IMR-90 (cell line): ENCODE measurements around the gene PLIN5. TPM values are rescaled to one million over a fixed set of nuclear protein-coding genes. Genes with fewer than 3 reads are reported as not detected.

Experiments used
- ATAC-seq: fragments of 200-7000 bp; cut with Tn5 transposase; 2 replicates; pipeline ENCODE4 v1.9.1; 2020; ENCODE audit warnings: low read depth, mild to moderate bottlenecking, moderate library complexity
- BruUV-seq: library from RNA; stranded (reverse); fragments of 400-500 nt; replicated peaks from 2 replicates; lab custom pipeline; 2021; lab: Mats Ljungman, UMichigan
- CTCF ChIA-PET: fragments of 300-600 bp; formaldehyde crosslinking; extraction: SDS; loops from one replicate; lab custom pipeline; 2021; ENCODE audit warnings: antibody characterized with exemption; lab: Yijun Ruan, JAX
- POLR2A ChIA-PET: fragments of 300-600 bp; sonication (Branson Sonifier 250); formaldehyde crosslinking; loops from one replicate; lab custom pipeline; 2022; ENCODE audit warnings: antibody characterized with exemption; ENCODE audit not compliant: unreplicated experiment; lab: Charles Lee
- DNase-seq: peaks from one replicate; pipeline ENCODE4 v3.0.0; 2013
- H2AFZ ChIP-seq: replicated peaks from 2 replicates; pipeline ENCODE3; 2013; ENCODE audit warnings: low read length, mild to moderate bottlenecking; ENCODE audit not compliant: poor library complexity
- H2AK5ac ChIP-seq: 2 replicates; pipeline ENCODE4 v1.6.1; 2013; ENCODE audit warnings: low read depth, low read length, inconsistent platforms
- H2AK9ac ChIP-seq: replicated peaks from 2 replicates; pipeline ENCODE3; 2013; ENCODE audit warnings: mild to moderate bottlenecking, low read depth, low read length, moderate library complexity; ENCODE audit not compliant: poor library complexity
- H2BK120ac ChIP-seq: 2 replicates; pipeline ENCODE4 v1.6.1; 2013; ENCODE audit warnings: low read depth, low read length, inconsistent platforms
- H2BK15ac ChIP-seq: 3 replicates; pipeline ENCODE4 v1.6.1; 2013; ENCODE audit warnings: low read depth, low read length, inconsistent platforms
- H2BK20ac ChIP-seq: 2 replicates; pipeline ENCODE4 v1.6.1; 2013; ENCODE audit warnings: low read depth, mild to moderate bottlenecking, inconsistent platforms, low read length, moderate library complexity
- H2BK5ac ChIP-seq: 2 replicates; pipeline ENCODE4 v1.6.1; 2013; ENCODE audit warnings: mild to moderate bottlenecking, low read depth, low read length, inconsistent platforms; ENCODE audit not compliant: poor library complexity, severe bottlenecking
- H3K14ac ChIP-seq: replicated peaks from 2 replicates; pipeline ENCODE4 v1.6.1; 2013; ENCODE audit warnings: low read depth, low read length, inconsistent platforms
- H3K18ac ChIP-seq: 2 replicates; pipeline ENCODE4 v1.6.1; 2013; ENCODE audit warnings: low read depth, low read length, control low read depth
- H3K23ac ChIP-seq: 2 replicates; pipeline ENCODE4 v1.6.1; 2013; ENCODE audit warnings: low read depth, low read length, inconsistent platforms
- H3K27ac ChIP-seq: 2 replicates; pipeline ENCODE4 v1.5.1; 2013; ENCODE audit warnings: mild to moderate bottlenecking, control low read depth, low read length; ENCODE audit not compliant: insufficient read depth
- H3K27me3 ChIP-seq: 2 replicates; pipeline ENCODE4 v1.6.1; 2013; ENCODE audit warnings: low read length; ENCODE audit not compliant: control insufficient read depth, insufficient read depth
- H3K36me3 ChIP-seq: 2 replicates; pipeline ENCODE4 v1.6.1; 2013; ENCODE audit warnings: low read length, mixed read lengths; ENCODE audit not compliant: control insufficient read depth, insufficient read depth
- H3K4ac ChIP-seq: 2 replicates; pipeline ENCODE4 v1.6.1; 2013; ENCODE audit warnings: low read depth, low read length, inconsistent platforms
- H3K4me1 ChIP-seq: 2 replicates; pipeline ENCODE4 v1.6.1; 2013; ENCODE audit warnings: low read length, mixed read lengths; ENCODE audit not compliant: control insufficient read depth, insufficient read depth
- H3K4me2 ChIP-seq: 2 replicates; pipeline ENCODE4 v1.6.1; 2013; ENCODE audit warnings: low read depth, mild to moderate bottlenecking, control low read depth, low read length, moderate library complexity
- H3K4me3 ChIP-seq: 2 replicates; pipeline ENCODE4 v1.5.1; 2013; ENCODE audit warnings: low read depth, mild to moderate bottlenecking, control low read depth, low read length, moderate library complexity; ENCODE audit not compliant: insufficient read depth
- H3K56ac ChIP-seq: 2 replicates; pipeline ENCODE4 v1.6.1; 2013; ENCODE audit warnings: low read length, inconsistent platforms; ENCODE audit not compliant: insufficient read depth; ENCODE audit errors: extremely low read depth
- H3K79me1 ChIP-seq, 2 experiments: 2 replicates each; pipeline ENCODE4 v1.6.1; 2013; ENCODE audit warnings: low read length in 2 of 2, inconsistent platforms in 1 of 2, low read depth in 1 of 2
- H3K9ac ChIP-seq: 2 replicates; pipeline ENCODE4 v1.6.1; 2013; ENCODE audit warnings: low read depth, low read length, control low read depth
- H3K9me1 ChIP-seq: 2 replicates; pipeline ENCODE4 v1.6.1; 2013; ENCODE audit warnings: low read length, inconsistent platforms; ENCODE audit not compliant: insufficient read depth
- H3K9me3 ChIP-seq: 2 replicates; pipeline ENCODE4 v1.6.1; 2013; ENCODE audit warnings: low read length; ENCODE audit not compliant: control insufficient read depth, insufficient read depth
- H4K20me1 ChIP-seq: 2 replicates; pipeline ENCODE4 v1.6.1; 2013; ENCODE audit warnings: low read length, inconsistent platforms; ENCODE audit not compliant: insufficient read depth
- H4K5ac ChIP-seq: 2 replicates; pipeline ENCODE4 v1.6.1; 2013; ENCODE audit warnings: mild to moderate bottlenecking, low read depth, low read length, control low read depth
- H4K8ac ChIP-seq, 2 experiments: 2 replicates each; pipeline ENCODE4 v1.6.1; 2013; ENCODE audit warnings: low read depth in 2 of 2, low read length in 2 of 2, control low read depth in 1 of 2, inconsistent platforms in 1 of 2
- H4K91ac ChIP-seq: 2 replicates; pipeline ENCODE4 v1.6.1; 2013; ENCODE audit warnings: low read depth, low read length, inconsistent platforms; ENCODE audit not compliant: insufficient read depth
- BHLHE40 ChIP-seq: fragments of 150-350 bp; IDR thresholded peaks from 2 replicates; pipeline ENCODE4 v1.6.1; 2016; ENCODE audit warnings: mild to moderate bottlenecking, low read depth, low read length
- CHD1 ChIP-seq: IDR thresholded peaks from 2 replicates; pipeline ENCODE4 v1.6.1; 2012; ENCODE audit warnings: low read depth, low read length, improper control_type of control experiment
- FOS ChIP-seq: fragments of 150-350 bp; IDR thresholded peaks from 2 replicates; pipeline ENCODE4 v1.6.1; 2016; ENCODE audit warnings: low read depth, low read length
- MAZ ChIP-seq: IDR thresholded peaks from 2 replicates; pipeline ENCODE4 v1.6.1; 2012; ENCODE audit warnings: low read depth, mild to moderate bottlenecking, low read length, improper control_type of control experiment, moderate library complexity, borderline replicate concordance
- MXI1 ChIP-seq: IDR thresholded peaks from 2 replicates; pipeline ENCODE4 v1.6.1; 2012; ENCODE audit warnings: low read depth, mild to moderate bottlenecking, low read length, moderate library complexity, borderline replicate concordance
- NFE2L2 ChIP-seq: fragments of 150-350 bp; IDR thresholded peaks from 2 replicates; pipeline ENCODE4 v1.6.1; 2016; ENCODE audit warnings: low read depth, mild to moderate bottlenecking, low read length
- POLR2A ChIP-seq: IDR thresholded peaks from 2 replicates; pipeline ENCODE4 v1.6.1; 2012; ENCODE audit warnings: mild to moderate bottlenecking, low read depth, low read length
- RAD21 ChIP-seq: IDR thresholded peaks from 2 replicates; pipeline ENCODE4 v1.6.1; 2012; ENCODE audit warnings: low read length, improper control_type of control experiment
- RFX5 ChIP-seq: IDR thresholded peaks from 2 replicates; pipeline ENCODE4 v1.8.0; 2012; ENCODE audit warnings: low read depth, mild to moderate bottlenecking, low read length, moderate library complexity
- SMC3 ChIP-seq: fragments of 150-350 bp; IDR thresholded peaks from 2 replicates; pipeline ENCODE4 v1.6.1; 2016; ENCODE audit warnings: low read depth, mild to moderate bottlenecking, antibody characterized with exemption, low read length, moderate library complexity
- WGBS, 2 experiments: methylation state at CpG; one replicate each; pipeline versions ENCODE4 v1.1.5 to v1.1.7; 2013; ENCODE audit warnings: missing lambda C conversion rate in 2 of 2; ENCODE audit not compliant: insufficient read length in 1 of 2; ENCODE audit errors: extremely low coverage in 2 of 2; 5-methylcytosine and 5-hydroxymethylcytosine counted together
- dilution Hi-C: fragments of 300-500 bp; cut with HindIII; formaldehyde crosslinking; loops from one replicate; pipeline ENCODE4 v1.14.3; 2018; ENCODE audit warnings: low sequenced_read_pairs; ENCODE audit not compliant: unreplicated experiment
- in situ Hi-C: fragments of 300-500 bp; cut with MboI; formaldehyde crosslinking; loops from 3 replicates; pipeline ENCODE4 v1.14.3; 2019; ENCODE audit warnings: low sequenced_read_pairs, inconsistent platforms, mixed read lengths
- intact Hi-C: fragments of 100-400 bp; cut with micrococcal nuclease; formaldehyde crosslinking; loops from 2 replicates; pipeline ENCODE4 v1.10.0; 2022
- polyA plus RNA-seq, 3 experiments: library from polyadenylated mRNA; depleted of rRNA; stranded (reverse); fragments of >200 nt; gene quantifications; 2 replicates each; pipeline ENCODE4 v1.2.3, GENCODE V29; 2012; ENCODE audit warnings: low replicate concordance in 1 of 3
- total RNA-seq: library from RNA; depleted of rRNA; stranded (reverse); fragments of >200 nt; gene quantifications from 2 replicates; pipeline ENCODE4 v1.2.3, GENCODE V29; 2012
- TF ChIP-seq, protein P1 (sequence below): conservative IDR thresholded peaks from 2 replicates; pipeline ENCODE4 v1.5.1; 2012; ENCODE audit warnings: mild to moderate bottlenecking, low read depth, low read length, improper control_type of control experiment

PLIN5 gene
- total and polyA plus RNA-seq, 2 of the 4 experiments (the other 2 are of a cell fraction), result not detected

DNA sequence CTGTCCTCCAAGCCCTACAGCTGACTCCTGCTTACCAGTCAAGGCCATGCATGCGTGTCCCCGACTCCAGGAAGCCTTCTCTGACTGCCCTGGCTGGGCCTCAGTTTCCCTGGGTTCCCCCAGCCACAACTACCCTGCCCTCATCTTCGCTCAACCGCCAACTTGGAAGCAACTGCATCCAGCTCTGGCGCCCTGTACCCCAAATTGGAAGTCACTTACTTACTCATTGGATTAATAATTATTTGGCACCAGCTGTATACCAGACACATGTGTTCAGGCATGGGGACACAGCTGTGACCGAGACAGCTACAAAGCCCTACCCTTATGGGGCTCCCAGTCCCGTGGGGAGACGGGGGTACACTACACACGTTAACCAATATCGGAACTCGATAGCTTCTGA lies 35.4 kb upstream of the PLIN5 start:
- BruUV-seq, result no TSS peak
- in situ Hi-C loops (no loop called here), intact Hi-C loops (no loop called here)

More for the DNA sequence above, 35.4 kb upstream of the PLIN5 start:
- no peaks in the 10 kb centered on the region for H3K9me3 ChIP-seq
- H4K20me1 ChIP-seq, result no peaks in the 10 kb centered on the region
- no peak overlapping the region for H2BK20ac ChIP-seq
- ChIA-PET CTCF (no interaction called here), POLR2A (no interaction called here)
- no peak overlapping the region for H4K5ac ChIP-seq
- H4K8ac ChIP-seq, result no peak overlapping the region
- H3K27ac ChIP-seq, result no peak overlapping the region
- peaks cover 5% of the 10 kb centered on the region; the same call in 1 of the 2 replicates for H3K9me1 ChIP-seq
- H3K4ac ChIP-seq, result no peak overlapping the region
- H2BK5ac ChIP-seq, result no peak overlapping the region
- H3K79me1 ChIP-seq, result no peaks in the 10 kb centered on the region
- no peak overlapping the region for H2AK9ac ChIP-seq
- no peak overlapping the region for H3K4me3 ChIP-seq
- H3K14ac ChIP-seq, result no peak overlapping the region
- H2AFZ ChIP-seq, result no peak overlapping the region
- no peak overlapping the region for H3K18ac ChIP-seq
- no peaks in the 10 kb centered on the region for H3K27me3 ChIP-seq
- DNase-seq (no peak), ATAC-seq (no peak)
- H3K9ac ChIP-seq, result no peak overlapping the region
- no peak overlapping the region for H3K56ac ChIP-seq
- no peak overlapping the region for H3K23ac ChIP-seq
- H3K4me1 ChIP-seq, result peaks cover 6% of the 10 kb centered on the region
- H2BK15ac ChIP-seq, result no peak overlapping the region
- H3K36me3 ChIP-seq, result no peaks in the 10 kb centered on the region
- no peak overlapping the region for H2BK120ac ChIP-seq
- no peak overlapping the region for H3K4me2 ChIP-seq
- dilution Hi-C loops, result no loop called here
- WGBS, 2 experiments, result 85% methylated on average over 3 of the region's 11 CpGs; no CpG with 5 or more reads in 1 of the 2 experiments
- TF ChIP-seq MXI1 (no peak), NFE2L2 (no peak), RAD21 (no peak), POLR2A (no peak), CHD1 (no peak), MAZ (no peak), FOS (no peak), SMC3 (no peak), RFX5 (no peak), BHLHE40 (no peak)
- TF ChIP-seq, protein P1, sequence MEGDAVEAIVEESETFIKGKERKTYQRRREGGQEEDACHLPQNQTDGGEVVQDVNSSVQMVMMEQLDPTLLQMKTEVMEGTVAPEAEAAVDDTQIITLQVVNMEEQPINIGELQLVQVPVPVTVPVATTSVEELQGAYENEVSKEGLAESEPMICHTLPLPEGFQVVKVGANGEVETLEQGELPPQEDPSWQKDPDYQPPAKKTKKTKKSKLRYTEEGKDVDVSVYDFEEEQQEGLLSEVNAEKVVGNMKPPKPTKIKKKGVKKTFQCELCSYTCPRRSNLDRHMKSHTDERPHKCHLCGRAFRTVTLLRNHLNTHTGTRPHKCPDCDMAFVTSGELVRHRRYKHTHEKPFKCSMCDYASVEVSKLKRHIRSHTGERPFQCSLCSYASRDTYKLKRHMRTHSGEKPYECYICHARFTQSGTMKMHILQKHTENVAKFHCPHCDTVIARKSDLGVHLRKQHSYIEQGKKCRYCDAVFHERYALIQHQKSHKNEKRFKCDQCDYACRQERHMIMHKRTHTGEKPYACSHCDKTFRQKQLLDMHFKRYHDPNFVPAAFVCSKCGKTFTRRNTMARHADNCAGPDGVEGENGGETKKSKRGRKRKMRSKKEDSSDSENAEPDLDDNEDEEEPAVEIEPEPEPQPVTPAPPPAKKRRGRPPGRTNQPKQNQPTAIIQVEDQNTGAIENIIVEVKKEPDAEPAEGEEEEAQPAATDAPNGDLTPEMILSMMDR, result no peak
- H4K91ac ChIP-seq, result no peak overlapping the region
- H2AK5ac ChIP-seq, result no peak overlapping the region
